ENCODE results near the gene SCTR.
A peak's percentile ranks its signal among the peaks of the same experiment; 100 is the strongest.
"Not testable (repeated sequence)": the region's sequence is repeated elsewhere in the genome, so short reads cannot be mapped to it uniquely, and the experiment has no call there.

SCTR gene

DNA sequence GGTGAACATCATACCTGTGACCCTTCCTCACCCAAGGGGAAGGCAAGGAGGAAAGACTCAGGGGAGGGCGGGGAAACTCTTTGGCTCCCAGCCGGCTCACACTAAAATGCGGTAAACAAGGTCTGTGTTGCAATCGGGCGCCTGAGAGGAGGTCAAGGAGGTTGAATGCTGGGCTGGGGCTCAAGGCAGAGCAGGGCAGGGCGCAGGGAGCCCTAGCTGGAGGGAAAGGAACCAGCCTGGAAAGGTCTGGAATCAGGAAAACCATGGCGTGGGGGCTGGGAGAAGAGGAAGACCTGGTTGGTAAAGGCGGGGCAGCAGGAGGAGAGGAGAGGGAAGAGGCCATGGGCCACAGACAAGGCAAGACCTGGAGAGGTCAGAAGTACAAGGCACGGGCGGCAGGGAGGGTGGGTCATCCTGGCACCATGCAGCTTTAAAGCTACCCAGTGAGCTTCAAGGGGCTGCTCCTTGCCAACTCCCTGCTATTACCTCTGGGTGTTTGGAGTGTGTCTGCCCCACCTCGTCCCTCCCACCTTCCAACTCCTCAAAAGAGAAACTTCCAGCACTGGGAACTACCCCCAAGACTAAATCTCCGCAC lies 97.4 kb downstream of the SCTR start:
- no peak for DNase-seq

GRCh38 chr2:119426396-119426675 lies 97.9 kb downstream of the SCTR start:
- no peak for DNase-seq

- no peak for DNase-seq
Measured at GRCh38 chr2:119425620-119426395, 98.5 kb downstream of the SCTR start.

- no peak for DNase-seq
Measured at GRCh38 chr2:119425119-119425405, 99.2 kb downstream of the SCTR start.

- no peak for DNase-seq
Measured at GRCh38 chr2:119424284-119425118, 99.8 kb downstream of the SCTR start.

DNA sequence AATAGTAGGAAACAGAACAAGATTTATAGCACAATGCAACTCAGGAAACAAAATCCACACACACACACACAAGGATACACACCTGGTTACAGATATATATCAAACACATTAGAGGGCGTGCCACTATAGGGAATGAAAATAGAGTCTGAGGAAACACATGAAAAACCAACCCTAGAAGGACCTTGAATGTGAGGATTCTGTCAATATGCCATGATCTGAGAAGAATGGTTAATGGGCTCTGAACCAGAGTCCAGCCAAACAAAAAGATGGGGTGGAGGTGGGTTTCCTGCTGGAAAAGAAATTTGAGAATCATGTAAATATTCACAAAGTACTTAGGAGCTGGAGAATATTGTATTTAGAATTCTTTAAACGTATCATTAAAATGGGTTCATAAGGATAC lies 100.5 kb downstream of the SCTR start:
- DNase-seq: no peak

DNA sequence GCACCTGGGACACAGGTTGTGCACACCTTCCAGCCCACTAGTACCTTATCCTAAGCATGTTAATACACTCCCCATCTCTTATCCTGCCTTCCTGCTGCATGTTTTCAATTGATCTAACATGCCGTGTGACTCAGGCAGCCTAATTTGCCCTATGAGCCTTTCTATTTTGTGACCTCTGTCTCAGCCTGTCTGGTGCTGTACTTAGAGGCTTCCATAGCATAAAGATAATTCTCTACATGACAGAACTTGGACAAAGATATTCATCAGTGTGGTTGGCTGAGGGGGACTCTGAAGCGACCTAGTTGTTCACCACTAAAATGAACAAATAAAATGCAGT lies 101.2 kb downstream of the SCTR start:
- DNase-seq: no peak

GRCh38 chr2:119422360-119423107 lies 101.7 kb downstream of the SCTR start:
- DNase-seq: no peak

GRCh38 chr2:119421741-119422140 lies 102.5 kb downstream of the SCTR start:
- DNase-seq: no peak

- no peak for DNase-seq
Measured at GRCh38 chr2:119421304-119421703, 103.0 kb downstream of the SCTR start.

GRCh38 chr2:119419803-119420508 lies 104.3 kb downstream of the SCTR start:
- DNase-seq: no peak

DNA sequence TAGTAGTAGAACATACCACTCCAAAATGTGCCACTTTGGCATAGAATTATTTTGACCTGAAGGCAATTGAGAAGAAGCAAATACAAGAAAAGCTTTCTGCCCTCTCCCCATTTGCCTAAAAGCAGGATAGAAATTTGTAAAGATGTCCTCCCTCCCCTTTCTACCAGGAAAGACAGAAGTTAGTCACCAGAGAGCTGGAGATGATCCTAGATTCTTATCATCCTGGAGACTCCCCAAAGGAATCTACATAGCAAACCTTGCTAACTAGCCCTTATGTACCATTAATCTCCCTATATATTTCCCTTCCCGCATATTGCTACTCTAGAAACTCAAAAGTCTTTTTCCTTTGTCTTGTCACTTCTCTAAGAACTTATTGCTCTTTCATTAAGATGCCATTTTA lies 105.2 kb downstream of the SCTR start:
- no peak for DNase-seq

DNA sequence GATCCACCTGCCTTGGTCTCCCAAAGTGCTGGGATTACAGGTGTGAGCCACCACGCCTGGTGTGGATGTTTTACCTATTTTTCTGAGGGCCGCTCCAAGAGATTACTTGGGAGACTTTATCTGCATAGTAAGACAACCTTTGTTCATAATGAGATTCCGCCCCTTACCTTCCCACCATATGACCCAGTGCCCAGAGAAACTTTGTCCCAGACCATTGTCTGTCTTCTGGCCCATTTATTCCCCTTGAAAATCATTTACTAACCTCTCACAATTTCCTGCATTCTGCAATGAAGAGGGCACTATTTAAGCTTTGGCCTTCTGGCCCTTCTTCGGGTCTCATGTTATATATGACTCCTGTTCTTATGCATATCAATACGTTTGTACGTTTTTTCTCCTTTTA lies 106.4 kb downstream of the SCTR start:
- no peak for DNase-seq

DNA sequence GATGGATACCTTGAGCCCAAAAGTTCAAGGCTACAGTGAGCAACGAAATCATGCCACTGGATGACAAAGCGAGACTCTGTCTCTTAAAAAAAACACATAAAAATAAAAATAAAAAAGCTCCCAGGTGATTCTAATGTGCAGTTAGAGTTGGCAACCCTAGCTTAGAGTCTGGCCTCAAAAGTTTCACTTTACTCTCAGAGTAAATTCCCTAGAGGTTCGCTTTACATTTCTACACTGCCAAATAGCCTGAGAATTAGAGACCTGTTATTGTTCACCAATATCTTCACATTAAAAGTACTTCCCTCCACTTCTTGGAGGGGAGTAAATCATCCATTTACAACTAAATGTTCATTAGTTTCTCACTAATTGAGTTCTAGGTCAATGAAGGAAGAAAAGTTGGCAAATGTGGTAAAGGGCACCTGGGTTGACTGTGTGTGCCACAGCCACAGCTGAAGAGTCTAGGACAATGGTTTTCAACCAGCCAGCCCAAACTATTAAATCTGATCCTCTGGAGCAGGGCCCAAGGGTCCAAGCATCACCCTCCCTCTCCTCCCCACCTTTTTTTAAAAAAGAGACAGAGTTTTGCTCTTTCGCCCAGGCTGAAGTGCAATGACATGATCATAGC lies 107.9 kb downstream of the SCTR start:
- no peak for DNase-seq

DNA sequence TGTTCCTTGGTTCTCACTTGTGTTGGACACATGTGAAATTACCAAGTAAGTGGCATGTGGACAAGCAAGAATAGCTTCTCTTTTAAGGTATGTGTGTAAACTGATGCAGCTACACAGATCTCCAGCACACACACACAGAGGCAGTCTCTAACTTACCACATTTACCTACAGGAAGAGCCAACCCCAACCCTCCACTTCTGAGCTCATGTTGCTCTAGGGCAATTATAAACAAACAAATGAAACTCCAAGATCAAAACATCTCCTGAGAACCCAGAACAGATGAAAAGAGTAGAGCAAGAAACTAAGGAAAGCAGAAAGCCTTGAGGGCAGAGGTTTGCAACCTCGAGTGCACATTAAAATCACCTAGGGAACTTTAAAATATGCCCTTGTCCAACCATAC lies 108.7 kb downstream of the SCTR start:
- DNase-seq: no peak

GRCh38 chr2:119414894-119415293 lies 109.4 kb downstream of the SCTR start:
- no peak for DNase-seq

- DNase-seq: peak; percentile 23
Measured at GRCh38 chr2:119409506-119409905, 114.8 kb downstream of the SCTR start.

DNA sequence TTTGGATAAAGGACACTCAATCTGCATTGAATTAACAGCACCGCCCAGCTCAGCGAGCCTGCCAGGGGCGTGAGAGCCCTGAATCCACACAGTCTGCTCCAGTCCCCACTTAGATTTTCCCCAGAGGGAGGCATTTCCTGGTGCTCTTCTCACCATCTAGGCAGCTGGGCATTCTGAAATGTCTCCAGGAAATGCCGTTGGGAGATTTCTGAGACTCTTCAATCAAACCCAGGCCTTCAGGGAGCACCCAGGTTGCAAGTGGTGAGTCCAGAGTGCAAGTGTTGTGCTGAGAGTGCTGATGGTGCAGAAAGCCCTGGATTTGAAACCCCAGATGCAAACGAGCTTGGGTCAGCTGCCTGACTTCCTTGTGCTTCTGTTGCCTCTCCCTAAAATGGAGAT lies 116.1 kb downstream of the SCTR start:
- DNase-seq: no peak

DNA sequence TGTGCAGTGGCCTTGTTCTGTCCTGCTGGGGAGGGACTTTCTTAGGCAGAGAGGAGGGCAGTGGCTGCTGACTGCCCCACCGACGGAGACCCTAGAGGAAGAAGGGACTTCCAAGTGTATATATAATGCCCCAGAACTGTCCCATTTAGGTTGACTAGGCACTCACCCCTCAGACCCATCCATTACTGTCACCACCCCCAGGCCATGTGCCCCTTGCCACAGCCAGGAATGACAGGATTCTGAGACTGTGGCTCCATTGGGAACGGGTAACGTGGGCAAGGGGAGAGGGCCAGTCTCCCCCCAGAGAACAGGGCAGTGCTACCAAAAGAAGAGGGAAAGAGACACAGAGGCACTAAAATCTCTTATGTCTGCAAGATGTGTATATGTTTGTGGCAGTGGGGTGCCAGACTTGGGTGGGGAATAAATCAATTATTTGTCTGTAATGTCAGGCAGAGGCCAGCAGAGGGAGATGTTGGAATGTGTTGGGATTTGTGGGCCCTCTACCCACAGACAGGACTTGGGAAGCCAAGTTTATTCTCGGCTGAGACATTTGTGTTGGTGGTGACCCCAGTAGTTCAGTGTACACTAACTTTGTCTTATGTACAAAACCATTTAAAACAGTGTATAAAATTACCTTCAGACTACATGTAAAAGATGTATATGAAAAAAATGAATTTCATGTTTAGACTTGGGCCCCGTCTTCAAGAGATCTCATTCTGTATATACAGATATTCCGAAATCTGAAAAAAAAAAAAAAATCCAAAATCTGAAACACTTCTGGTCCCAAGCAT lies 116.7 kb downstream of the SCTR start:
- peak; percentile 67 for DNase-seq

- no peak for DNase-seq
Measured at GRCh38 chr2:119405151-119405550, 119.1 kb downstream of the SCTR start.

- DNase-seq: not testable (repeated sequence)
Measured at GRCh38 chr2:119403618-119404017, 120.7 kb downstream of the SCTR start.

All from NCI-H510A treated with DMSO at 0.1 percent for 48 hours (cell line).